ENCODE data around the gene NHS.

NHS gene

GRCh38 chrX:17456526-17456925 is 81.5 kb downstream of the NHS start:
- no peak for DNase-seq

GRCh38 chrX:17459008-17459611 is 84.1 kb downstream of the NHS start:
- DNase-seq: no peak

GRCh38 chrX:17459661-17460060 is 84.7 kb downstream of the NHS start:
- DNase-seq: no peak

- no peak for DNase-seq
Observed at GRCh38 chrX:17462881-17463280, 87.9 kb downstream of the NHS start.

- DNase-seq: no peak
Observed at GRCh38 chrX:17464194-17464593, 89.2 kb downstream of the NHS start.

- DNase-seq: no peak
Observed at GRCh38 chrX:17465201-17465600, 90.2 kb downstream of the NHS start.

GRCh38 chrX:17465802-17466201 is 90.8 kb downstream of the NHS start:
- no peak for DNase-seq

GRCh38 chrX:17470136-17470535 is 95.1 kb downstream of the NHS start:
- no peak for DNase-seq

GRCh38 chrX:17471121-17471520 is 96.1 kb downstream of the NHS start:
- DNase-seq: no peak

GRCh38 chrX:17471861-17472260 is 96.9 kb downstream of the NHS start:
- DNase-seq: no peak

- DNase-seq: no peak
Observed at GRCh38 chrX:17472424-17472823, 97.4 kb downstream of the NHS start.

- DNase-seq: no peak
Observed at GRCh38 chrX:17473021-17473420, 98.0 kb downstream of the NHS start.

- DNase-seq: no peak
Observed at GRCh38 chrX:17474892-17475291, 99.9 kb downstream of the NHS start.

- DNase-seq: no peak
Observed at GRCh38 chrX:17475449-17476217, 100.6 kb downstream of the NHS start.

- DNase-seq: no peak
Observed at GRCh38 chrX:17476411-17476810, 101.4 kb downstream of the NHS start.

- no peak for DNase-seq
Observed at GRCh38 chrX:17481086-17481485, 106.1 kb downstream of the NHS start.

- DNase-seq: no peak
Observed at GRCh38 chrX:17484592-17484991, 109.6 kb downstream of the NHS start.

GRCh38 chrX:17485391-17485790 is 110.4 kb downstream of the NHS start:
- DNase-seq: no peak

GRCh38 chrX:17488036-17488435 is 113.0 kb downstream of the NHS start:
- DNase-seq: no peak

GRCh38 chrX:17494216-17494615 is 119.2 kb downstream of the NHS start:
- DNase-seq: no peak

GRCh38 chrX:17495052-17495451 is 120.1 kb downstream of the NHS start:
- DNase-seq: no peak

GRCh38 chrX:17496407-17496806 is 121.4 kb downstream of the NHS start:
- no peak for DNase-seq

- DNase-seq: no peak
Observed at GRCh38 chrX:17497193-17497592, 122.2 kb downstream of the NHS start.

GRCh38 chrX:17499512-17499911 is 124.5 kb downstream of the NHS start:
- no peak for DNase-seq

GRCh38 chrX:17500145-17500579 is 125.2 kb downstream of the NHS start:
- no peak for DNase-seq

Measured in stimulated activated CD8-positive, alpha-beta memory T cell treated with anti-CD3 and anti-CD28 coated beads, Interleukin-4, amount 100 ng/mL, for 48 hours (primary cell).